ENCODE results near the gene CCT6B.
A peak's percentile ranks its signal among the peaks of the same experiment; 100 is the strongest.

CCT6B gene

GRCh38 chr17:34930283-34930682 lies 31.0 kb downstream of the CCT6B start:
- Histone ChIP-seq H3K4me1 (ENCODE audit: control insufficient read depth, insufficient read depth, low read depth, low read length) (no peaks in the 10 kb centered on the region), H3K79me1 (replicated peaks; ENCODE audit: low read length, poor library complexity, severe bottlenecking) (no peaks in the 10 kb centered on the region), H3K18ac (ENCODE audit: low read depth in 1 of 2, low read length in 2 of 2) (no peak overlapping the region), H2AK5ac (ENCODE audit: low read length, severe bottlenecking) (no peak overlapping the region), H3K27me3 (ENCODE audit: control insufficient read depth in 1 of 2, insufficient read depth in 1 of 2, low read length in 2 of 2) (no peaks in the 10 kb centered on the region), H3K36me3 (ENCODE audit: control insufficient read depth in 1 of 2, insufficient read depth in 2 of 2, low read depth in 1 of 2, low read length in 2 of 2) (no peaks in the 10 kb centered on the region), H3K4me3 (ENCODE audit: insufficient read depth in 1 of 2, low read depth in 1 of 2, low read length in 2 of 2) (no peak overlapping the region), H2BK5ac (ENCODE audit: low read depth, low read length, poor library complexity, severe bottlenecking) (no peak overlapping the region), H2BK15ac (ENCODE audit: low read depth, poor library complexity, severe bottlenecking) (no peak overlapping the region), H4K91ac (ENCODE audit: low read length) (no peak overlapping the region), H3K9ac (ENCODE audit: low read length) (no peak overlapping the region), H2AFZ (ENCODE audit: low read depth, low read length) (no peak overlapping the region), H3K4ac (ENCODE audit: low read depth in 1 of 2, low read length in 2 of 2) (no peak overlapping the region), H3K4me2 (ENCODE audit: low read length, poor library complexity, severe bottlenecking) (no peak overlapping the region), H2BK12ac (ENCODE audit: low read length in 2 of 2) (no peak overlapping the region), H4K8ac (ENCODE audit: low read length) (no peak overlapping the region), H2BK120ac (ENCODE audit: low read depth, low read length) (no peak overlapping the region), H3K23ac (ENCODE audit: low read length in 2 of 2) (no peak overlapping the region), H3K14ac (ENCODE audit: low read length in 2 of 2) (no peak overlapping the region), H3K27ac (ENCODE audit: low read length, poor library complexity, severe bottlenecking) (no peak overlapping the region), H3K9me3 (ENCODE audit: control insufficient read depth, low read length) (no peaks in the 10 kb centered on the region)
- no peak for DNase-seq

- Histone ChIP-seq H3K79me1 (replicated peaks; ENCODE audit: low read length, poor library complexity, severe bottlenecking) (no peaks in the 10 kb centered on the region), H2BK120ac (ENCODE audit: low read depth, low read length) (no peak overlapping the region), H3K14ac (ENCODE audit: low read length in 2 of 2) (no peak overlapping the region), H2BK15ac (ENCODE audit: low read depth, poor library complexity, severe bottlenecking) (no peak overlapping the region), H3K27ac (ENCODE audit: low read length, poor library complexity, severe bottlenecking) (no peak overlapping the region), H2AFZ (ENCODE audit: low read depth, low read length) (no peak overlapping the region), H4K8ac (ENCODE audit: low read length) (no peak overlapping the region), H3K4me3 (ENCODE audit: insufficient read depth in 1 of 2, low read depth in 1 of 2, low read length in 2 of 2) (no peak overlapping the region), H3K4me2 (ENCODE audit: low read length, poor library complexity, severe bottlenecking) (no peak overlapping the region), H3K18ac (ENCODE audit: low read depth in 1 of 2, low read length in 2 of 2) (no peak overlapping the region), H3K23ac (ENCODE audit: low read length in 2 of 2) (no peak overlapping the region), H3K4ac (ENCODE audit: low read depth in 1 of 2, low read length in 2 of 2) (no peak overlapping the region), H2AK5ac (ENCODE audit: low read length, severe bottlenecking) (no peak overlapping the region), H3K36me3 (ENCODE audit: control insufficient read depth in 1 of 2, insufficient read depth in 2 of 2, low read depth in 1 of 2, low read length in 2 of 2) (no peaks in the 10 kb centered on the region), H3K4me1 (ENCODE audit: control insufficient read depth, insufficient read depth, low read depth, low read length) (no peaks in the 10 kb centered on the region), H2BK12ac (ENCODE audit: low read length in 2 of 2) (no peak overlapping the region), H2BK5ac (ENCODE audit: low read depth, low read length, poor library complexity, severe bottlenecking) (no peak overlapping the region), H3K9me3 (ENCODE audit: control insufficient read depth, low read length) (no peaks in the 10 kb centered on the region), H3K27me3 (ENCODE audit: control insufficient read depth in 1 of 2, insufficient read depth in 1 of 2, low read length in 2 of 2) (no peaks in the 10 kb centered on the region), H3K9ac (ENCODE audit: low read length) (no peak overlapping the region), H4K91ac (ENCODE audit: low read length) (no peak overlapping the region)
- no peak for DNase-seq
- 80% methylated on average over 1 of the region's 3 CpGs for WGBS
These were observed 34.6 kb downstream of the CCT6B start for GRCh38 chr17:34926661-34927060.

- no peak overlapping the region for H2BK5ac ChIP-seq (ENCODE audit: low read depth, low read length, poor library complexity, severe bottlenecking)
- H3K18ac ChIP-seq (ENCODE audit: low read depth in 1 of 2, low read length in 2 of 2), result no peak overlapping the region
- H2BK12ac ChIP-seq (ENCODE audit: low read length in 2 of 2), result no peak overlapping the region
- no peak overlapping the region for H3K23ac ChIP-seq (ENCODE audit: low read length in 2 of 2)
- H3K79me1 ChIP-seq (replicated peaks; ENCODE audit: low read length, poor library complexity, severe bottlenecking), result no peaks in the 10 kb centered on the region
- no peaks in the 10 kb centered on the region for H3K36me3 ChIP-seq (ENCODE audit: control insufficient read depth in 1 of 2, insufficient read depth in 2 of 2, low read depth in 1 of 2, low read length in 2 of 2)
- no peak overlapping the region for H3K27ac ChIP-seq (ENCODE audit: low read length, poor library complexity, severe bottlenecking)
- no peaks in the 10 kb centered on the region for H3K4me1 ChIP-seq (ENCODE audit: control insufficient read depth, insufficient read depth, low read depth, low read length)
- H3K14ac ChIP-seq (ENCODE audit: low read length in 2 of 2), result no peak overlapping the region
- H3K4me2 ChIP-seq (ENCODE audit: low read length, poor library complexity, severe bottlenecking), result no peak overlapping the region
- H3K4ac ChIP-seq (ENCODE audit: low read depth in 1 of 2, low read length in 2 of 2), result no peak overlapping the region
- H2AFZ ChIP-seq (ENCODE audit: low read depth, low read length), result no peak overlapping the region
- H3K9ac ChIP-seq (ENCODE audit: low read length), result no peak overlapping the region
- 69% methylated on average over 3 of the region's 4 CpGs for WGBS
- DNase-seq, result no peak
- no peak overlapping the region for H3K4me3 ChIP-seq (ENCODE audit: insufficient read depth in 1 of 2, low read depth in 1 of 2, low read length in 2 of 2)
- H3K27me3 ChIP-seq (ENCODE audit: control insufficient read depth in 1 of 2, insufficient read depth in 1 of 2, low read length in 2 of 2), result no peaks in the 10 kb centered on the region
- H2AK5ac ChIP-seq (ENCODE audit: low read length, severe bottlenecking), result no peak overlapping the region
- no peak overlapping the region for H4K91ac ChIP-seq (ENCODE audit: low read length)
- no peak overlapping the region for H2BK120ac ChIP-seq (ENCODE audit: low read depth, low read length)
- H4K8ac ChIP-seq (ENCODE audit: low read length), result no peak overlapping the region
- H2BK15ac ChIP-seq (ENCODE audit: low read depth, poor library complexity, severe bottlenecking), result no peak overlapping the region
- no peaks in the 10 kb centered on the region for H3K9me3 ChIP-seq (ENCODE audit: control insufficient read depth, low read length)
These were observed 40.6 kb downstream of the CCT6B start for GRCh38 chr17:34920676-34921075.

- Histone ChIP-seq H2AFZ (ENCODE audit: low read depth, low read length) (no peak overlapping the region), H2BK12ac (ENCODE audit: low read length in 2 of 2) (no peak overlapping the region), H3K23ac (ENCODE audit: low read length in 2 of 2) (peak overlapping the region in 1 of 2 experiments; percentile 90), H2BK120ac (ENCODE audit: low read depth, low read length) (no peak overlapping the region), H4K8ac (ENCODE audit: low read length) (no peak overlapping the region), H4K91ac (ENCODE audit: low read length) (no peak overlapping the region), H3K36me3 (ENCODE audit: control insufficient read depth in 1 of 2, insufficient read depth in 2 of 2, low read depth in 1 of 2, low read length in 2 of 2) (no peaks in the 10 kb centered on the region), H3K14ac (ENCODE audit: low read length in 2 of 2) (no peak overlapping the region), H3K18ac (ENCODE audit: low read depth in 1 of 2, low read length in 2 of 2) (no peak overlapping the region), H3K4me2 (ENCODE audit: low read length, poor library complexity, severe bottlenecking) (no peak overlapping the region), H3K9me3 (ENCODE audit: control insufficient read depth, low read length) (peaks cover 3% of the 10 kb centered on the region), H3K27me3 (ENCODE audit: control insufficient read depth in 1 of 2, insufficient read depth in 1 of 2, low read length in 2 of 2) (no peaks in the 10 kb centered on the region), H3K27ac (ENCODE audit: low read length, poor library complexity, severe bottlenecking) (no peak overlapping the region), H2AK5ac (ENCODE audit: low read length, severe bottlenecking) (no peak overlapping the region), H3K4me3 (ENCODE audit: insufficient read depth in 1 of 2, low read depth in 1 of 2, low read length in 2 of 2) (no peak overlapping the region), H3K79me1 (replicated peaks; ENCODE audit: low read length, poor library complexity, severe bottlenecking) (no peaks in the 10 kb centered on the region), H2BK5ac (ENCODE audit: low read depth, low read length, poor library complexity, severe bottlenecking) (no peak overlapping the region), H3K4ac (ENCODE audit: low read depth in 1 of 2, low read length in 2 of 2) (no peak overlapping the region), H2BK15ac (ENCODE audit: low read depth, poor library complexity, severe bottlenecking) (no peak overlapping the region), H3K4me1 (ENCODE audit: control insufficient read depth, insufficient read depth, low read depth, low read length) (no peaks in the 10 kb centered on the region), H3K9ac (ENCODE audit: low read length) (no peak overlapping the region)
- DNase-seq, result no peak
- 86% methylated on average over 1 of the region's 1 CpG for WGBS
These were observed 43.9 kb downstream of the CCT6B start for GRCh38 chr17:34917381-34917780.
